D721Med (cell line): ENCODE data around the gene OR4F15.
"Not testable (repeated sequence)": the region's sequence is repeated elsewhere in the genome, so short reads cannot be mapped to it uniquely, and the experiment has no call there.

ENCODE experiments used
- DNase-seq: peaks from one replicate; pipeline ENCODE4 v3.0.0; 2011; ENCODE audit warnings: low spot score; ENCODE audit not compliant: insufficient read length
- FAIRE-seq: peaks from 2 replicates; lab custom pipeline; 2011; peaks lifted over from hg19 to GRCh38; lab: Jason Lieb, UNC
- TF ChIP-seq, protein P1 (sequence below): IDR thresholded peaks from 2 replicates; pipeline ENCODE4 v1.5.1; 2012; ENCODE audit warnings: mild to moderate bottlenecking, control low read depth; ENCODE audit not compliant: insufficient read depth; ENCODE audit errors: missing control alignments

OR4F15 gene, protein sequence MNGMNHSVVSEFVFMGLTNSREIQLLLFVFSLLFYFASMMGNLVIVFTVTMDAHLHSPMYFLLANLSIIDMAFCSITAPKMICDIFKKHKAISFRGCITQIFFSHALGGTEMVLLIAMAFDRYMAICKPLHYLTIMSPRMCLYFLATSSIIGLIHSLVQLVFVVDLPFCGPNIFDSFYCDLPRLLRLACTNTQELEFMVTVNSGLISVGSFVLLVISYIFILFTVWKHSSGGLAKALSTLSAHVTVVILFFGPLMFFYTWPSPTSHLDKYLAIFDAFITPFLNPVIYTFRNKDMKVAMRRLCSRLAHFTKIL

GRCh38 chr15:101811902-101812301 is at the start of gene OR4F15:
Gene OR4F15, plus strand, starts transcription at chr15:101812202. Its CDS starts 5,985 bp downstream, at chr15:101818187.
- FAIRE-seq (no peak), DNase-seq (no peak)
- TF ChIP-seq, protein P1, sequence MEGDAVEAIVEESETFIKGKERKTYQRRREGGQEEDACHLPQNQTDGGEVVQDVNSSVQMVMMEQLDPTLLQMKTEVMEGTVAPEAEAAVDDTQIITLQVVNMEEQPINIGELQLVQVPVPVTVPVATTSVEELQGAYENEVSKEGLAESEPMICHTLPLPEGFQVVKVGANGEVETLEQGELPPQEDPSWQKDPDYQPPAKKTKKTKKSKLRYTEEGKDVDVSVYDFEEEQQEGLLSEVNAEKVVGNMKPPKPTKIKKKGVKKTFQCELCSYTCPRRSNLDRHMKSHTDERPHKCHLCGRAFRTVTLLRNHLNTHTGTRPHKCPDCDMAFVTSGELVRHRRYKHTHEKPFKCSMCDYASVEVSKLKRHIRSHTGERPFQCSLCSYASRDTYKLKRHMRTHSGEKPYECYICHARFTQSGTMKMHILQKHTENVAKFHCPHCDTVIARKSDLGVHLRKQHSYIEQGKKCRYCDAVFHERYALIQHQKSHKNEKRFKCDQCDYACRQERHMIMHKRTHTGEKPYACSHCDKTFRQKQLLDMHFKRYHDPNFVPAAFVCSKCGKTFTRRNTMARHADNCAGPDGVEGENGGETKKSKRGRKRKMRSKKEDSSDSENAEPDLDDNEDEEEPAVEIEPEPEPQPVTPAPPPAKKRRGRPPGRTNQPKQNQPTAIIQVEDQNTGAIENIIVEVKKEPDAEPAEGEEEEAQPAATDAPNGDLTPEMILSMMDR: no peak

GRCh38 chr15:101764669-101765339 is 47.2 kb upstream of the OR4F15 start:
- FAIRE-seq, DNase-seq: not testable (repeated sequence)

GRCh38 chr15:101765340-101765671 is 46.7 kb upstream of the OR4F15 start:
- not testable (repeated sequence) for FAIRE-seq, DNase-seq

- DNase-seq (no peak), FAIRE-seq (no peak)
Observed at GRCh38 chr15:101765772-101766456, 46.1 kb upstream of the OR4F15 start.

GRCh38 chr15:101767083-101767640 is 44.8 kb upstream of the OR4F15 start:
- FAIRE-seq: not testable (repeated sequence)

More at GRCh38 chr15:101765772-101766456, 46.1 kb upstream of the OR4F15 start:
- TF ChIP-seq, protein P1: no peak

GRCh38 chr15:101772921-101773320 is 39.1 kb upstream of the OR4F15 start:
- TF ChIP-seq, protein P1: no peak
- FAIRE-seq (no peak), DNase-seq (no peak)

More at GRCh38 chr15:101767083-101767640, 44.8 kb upstream of the OR4F15 start:
- DNase-seq: not testable (repeated sequence)

GRCh38 chr15:101773496-101774100 is 38.4 kb upstream of the OR4F15 start:
- TF ChIP-seq, protein P1: peak; percentile 14
- FAIRE-seq (no peak), DNase-seq (no peak)

- FAIRE-seq: no peak
- DNase-seq: no peak
- TF ChIP-seq, protein P1: no peak
Observed at GRCh38 chr15:101775136-101775535, 36.9 kb upstream of the OR4F15 start.

GRCh38 chr15:101778576-101778975 is 33.4 kb upstream of the OR4F15 start:
- not testable (repeated sequence) for FAIRE-seq, DNase-seq

DNA sequence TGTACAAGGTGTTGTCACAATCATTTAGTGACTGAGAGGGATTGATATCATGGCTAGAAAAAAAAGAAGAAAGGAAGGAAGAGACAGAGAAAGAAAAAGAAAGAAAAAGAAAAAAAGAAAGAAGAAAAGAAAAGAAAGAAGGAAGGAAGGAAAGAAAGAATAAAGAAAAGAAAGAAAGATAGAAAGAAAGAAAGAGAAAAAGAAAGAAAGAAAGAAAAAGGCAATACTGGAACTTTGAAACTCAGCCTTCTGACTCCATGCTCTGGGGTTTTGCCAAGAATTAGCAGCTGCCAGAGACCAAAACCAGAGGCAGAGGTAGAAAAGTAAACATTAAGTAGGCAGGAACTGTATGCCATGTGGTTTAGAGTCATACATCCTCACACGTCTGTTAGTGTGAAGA is 31.8 kb upstream of the OR4F15 start:
- FAIRE-seq, DNase-seq: not testable (repeated sequence)
